ENCODE measurements around the gene OR56A5.

Gene OR56A5

DNA sequence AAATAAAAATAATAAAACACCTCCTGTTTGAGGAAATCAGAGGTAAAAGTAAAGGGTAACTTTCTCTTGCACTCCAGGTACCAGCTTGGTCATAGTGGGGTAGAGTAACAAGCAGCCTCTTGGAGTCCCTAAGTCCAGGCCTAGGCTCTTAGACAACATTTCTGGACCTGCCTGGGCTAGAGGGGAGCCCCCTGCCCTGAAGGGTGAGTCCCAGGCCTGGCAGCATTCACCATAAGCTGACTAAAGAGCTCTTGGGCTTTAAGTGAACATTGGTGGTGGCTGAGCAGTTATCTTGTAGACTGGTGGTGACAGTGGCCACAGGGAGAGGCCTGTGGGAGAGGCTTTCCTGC lies 44.9 kb downstream of the OR56A5 start:
- Mint-ChIP-seq H3K27ac (no peak overlapping the region), H3K36me3 (no peaks in the 10 kb centered on the region), H3K27me3 (no peaks in the 10 kb centered on the region), H3K9me3 (peaks cover 3% of the 10 kb centered on the region), H3K4me3 (no peak overlapping the region), H3K4me1 (no peaks in the 10 kb centered on the region)
- DNase-seq: no peak
- CTCF ChIA-PET: no interaction called here

DNA sequence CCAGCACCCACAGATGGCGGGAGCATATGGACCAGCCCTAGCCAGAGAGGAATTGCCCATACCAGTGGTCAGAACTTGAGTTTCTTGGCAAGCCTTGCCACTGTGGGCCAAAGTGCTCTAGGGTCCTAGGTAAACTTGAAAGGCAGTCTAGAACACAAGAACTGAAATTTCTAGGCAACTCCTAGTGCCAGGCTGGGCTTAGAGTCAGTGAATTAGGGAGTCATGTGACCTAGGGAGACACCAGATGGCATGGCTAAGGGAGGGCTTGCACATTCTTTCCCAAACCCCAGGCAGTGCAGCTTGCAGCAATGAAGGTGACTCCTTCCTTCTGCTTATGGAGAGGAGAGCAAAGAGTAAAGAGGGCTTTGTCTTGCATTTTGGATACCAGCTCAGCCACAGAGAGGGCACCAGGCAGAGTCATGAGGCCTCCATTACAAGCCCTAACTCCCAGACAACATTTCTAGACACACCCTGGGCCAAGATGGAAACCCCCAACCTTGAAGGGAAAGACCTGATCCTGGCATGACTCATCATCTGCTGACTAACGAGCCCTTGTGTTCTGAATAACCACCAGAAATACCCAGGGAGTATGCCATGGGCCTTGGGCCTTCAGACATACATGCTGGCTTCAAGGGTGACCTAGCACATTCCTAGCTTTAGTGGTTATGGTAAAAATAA lies 45.4 kb downstream of the OR56A5 start:
- CTCF ChIA-PET: no interaction called here

More for the DNA sequence above, 45.4 kb downstream of the OR56A5 start:
- Mint-ChIP-seq H3K36me3 (no peaks in the 10 kb centered on the region), H3K27ac (no peak overlapping the region), H3K4me3 (no peak overlapping the region), H3K4me1 (no peaks in the 10 kb centered on the region), H3K9me3 (peaks cover 2% of the 10 kb centered on the region), H3K27me3 (no peaks in the 10 kb centered on the region)
- DNase-seq: no peak
